Endothelial cell of coronary artery (primary cell): ENCODE measurements around the gene CDC25B. TPM values are rescaled to one million over a fixed set of nuclear protein-coding genes. Genes with fewer than 3 reads are reported as not detected.

ENCODE experiments used
- total RNA-seq: library from RNA; depleted of rRNA; stranded (reverse); fragments of >200 nt; gene quantifications from 2 replicates; pipeline ENCODE4 v1.2.3, GENCODE V29; 2014

The CDC25B gene
- 11.0 and 12.3 TPM in 2 replicates for total RNA-seq

GRCh38 chr20:3795511-3796468 is at the start of gene CDC25B:
TSS of gene CDC25B (plus strand) at chr20:3796310. CDS start at chr20:3796532, 222 bp downstream.

GRCh38 chr20:3767427-3768341 is 28.4 kb upstream of the CDC25B start, which contains the start of gene ADISSP:
TSS of gene ADISSP (minus strand) at chr20:3767753. CDS start at chr20:3760100, 7,653 bp downstream.

GRCh38 chr20:3781153-3781910 is 14.8 kb upstream of the CDC25B start, which contains the start of gene SPEF1:
TSS of gene SPEF1 (minus strand) at chr20:3781448. CDS start at chr20:3781287, 161 bp downstream.

GRCh38 chr20:3786665-3787323 is 9.3 kb upstream of the CDC25B start, which contains the start of gene CENPB:
TSS of gene CENPB (minus strand) at chr20:3786740. CDS start at chr20:3786483, 257 bp downstream.

GRCh38 chr20:3820048-3820900 is 24.2 kb downstream of the CDC25B start, which contains the start of gene AP5S1:
TSS of gene AP5S1 (plus strand) at chr20:3820547. CDS start at chr20:3822118, 1,571 bp downstream.

GRCh38 chr20:3846740-3847428 is 50.8 kb downstream of the CDC25B start, which contains the start of gene MAVS:
TSS of gene MAVS (plus strand) at chr20:3846834. CDS start at chr20:3854625, 7,791 bp downstream.

Other genes with a start within 250 kb of the CDC25B start
- gene GFRA4, start 132.9 kb upstream of the CDC25B start, total RNA-seq: not detected in 2 replicates
- gene ADAM33, start 114.3 kb upstream of the CDC25B start, total RNA-seq: 0.09 TPM in 1 of 2 replicates, not detected in the other
- not detected in 2 replicates for gene SIGLEC1, start 83.7 kb upstream of the CDC25B start, total RNA-seq
- 11.6 and 18.0 TPM in 2 replicates for gene HSPA12B, start 63.6 kb upstream of the CDC25B start, total RNA-seq
- gene ADISSP, start 28.6 kb upstream of the CDC25B start, total RNA-seq: 20.8 and 33.5 TPM in 2 replicates
- 0.09 TPM in 2 replicates for gene SPEF1, start 14.9 kb upstream of the CDC25B start, total RNA-seq
- gene CENPB, start 9.6 kb upstream of the CDC25B start, total RNA-seq: 87.7 and 95.9 TPM in 2 replicates
- gene AP5S1, start 24.2 kb downstream of the CDC25B start, total RNA-seq: 11.3 and 15.7 TPM in 2 replicates
- 14.4 and 15.8 TPM in 2 replicates for gene MAVS, start 50.5 kb downstream of the CDC25B start, total RNA-seq
- 43.6 and 46.8 TPM in 2 replicates for gene PANK2, start 93.1 kb downstream of the CDC25B start, total RNA-seq
- 2.2 and 5.0 TPM in 2 replicates for gene RNF24, start 219.2 kb downstream of the CDC25B start, total RNA-seq